Muscle of leg (tissue), 11 donors: ENCODE measurements around the gene P2RY6. TPM values are rescaled to one million over a fixed set of nuclear protein-coding genes. Genes with fewer than 3 reads are reported as not detected.

Experiments used
- DNase-seq: peaks from one replicate; pipeline ENCODE4 v3.0.0; 2013
- H3K27ac ChIP-seq: one replicate; pipeline ENCODE4 v1.5.1; 2013; ENCODE audit warnings: mild to moderate bottlenecking, low read length, control low read depth
- H3K27me3 ChIP-seq: one replicate; pipeline ENCODE4 v1.6.1; 2013; ENCODE audit warnings: low read length; ENCODE audit not compliant: control insufficient read depth, insufficient read depth
- H3K36me3 ChIP-seq: one replicate; pipeline ENCODE4 v1.6.1; 2013; ENCODE audit warnings: low read length; ENCODE audit not compliant: control insufficient read depth, insufficient read depth
- H3K4me1 ChIP-seq: one replicate; pipeline ENCODE4 v1.6.1; 2013; ENCODE audit warnings: low read length; ENCODE audit not compliant: control insufficient read depth, insufficient read depth
- H3K4me3 ChIP-seq: one replicate; pipeline ENCODE4 v1.5.1; 2013; ENCODE audit warnings: low read length, control low read depth
- H3K9me3 ChIP-seq: replicated peaks from 2 replicates; pipeline ENCODE4 v1.6.1; 2013; ENCODE audit warnings: low read depth, low read length; ENCODE audit not compliant: control insufficient read depth
- WGBS: methylation state at CpG from one replicate; pipeline ENCODE4 v1.1.5; 2013; ENCODE audit warnings: missing lambda C conversion rate; ENCODE audit not compliant: insufficient coverage; 5-methylcytosine and 5-hydroxymethylcytosine counted together
- polyA plus RNA-seq, 8 donors: library from polyadenylated mRNA; unstranded; fragments of 120-200 nt; gene quantifications; one replicate each; pipeline versions ENCODE4 v1.2.1 to v1.2.3, GENCODE V29; 2013; ENCODE audit warnings: inconsistent platforms in 1 of 8, low replicate concordance in 1 of 8; ENCODE audit not compliant: insufficient read length in 8 of 8, insufficient read depth in 1 of 8
- total RNA-seq: library from RNA; stranded (reverse); fragments of 120-200 nt; gene quantifications from one replicate; pipeline ENCODE4 v1.2.4, GENCODE V29; 2013

The P2RY6 gene
- total and polyA plus RNA-seq, 9 donors = 0.53 to 1.9 (median 1.5) TPM

GRCh38 chr11:73290536-73290935 is 18.4 kb downstream of the P2RY6 start:
- Histone ChIP-seq H3K4me3 (no peak overlapping the region), H3K9me3 (no peaks in the 10 kb centered on the region), H3K36me3 (no peaks in the 10 kb centered on the region), H3K27ac (no peak overlapping the region), H3K4me1 (peaks cover 36% of the 10 kb centered on the region), H3K27me3 (no peaks in the 10 kb centered on the region)
- no peak for DNase-seq
- WGBS = 90% methylated on average over 4 of the region's 4 CpGs

DNA sequence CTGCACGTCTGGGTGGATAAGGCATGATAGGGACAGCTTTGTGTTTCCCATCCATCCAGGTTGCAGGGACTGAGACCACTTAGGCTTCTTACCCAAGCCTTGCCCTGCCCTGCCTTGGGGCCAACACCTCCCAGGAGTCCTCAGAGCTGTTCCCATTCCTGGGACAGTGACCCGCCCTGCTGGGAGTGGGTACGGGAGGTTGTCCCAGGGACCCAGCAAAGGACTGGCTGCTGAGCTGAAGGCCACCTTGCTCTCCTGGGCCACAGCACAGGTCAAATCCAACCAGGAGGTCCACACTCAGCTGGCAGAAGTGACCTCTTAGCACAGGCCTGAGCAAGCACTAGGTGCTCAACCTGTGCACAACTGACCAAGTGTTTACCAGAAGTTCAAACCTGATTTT is 19.1 kb downstream of the P2RY6 start:
- DNase-seq = no peak
- H3K9me3 ChIP-seq = no peaks in the 10 kb centered on the region
- no peak overlapping the region for H3K4me3 ChIP-seq
- H3K4me1 ChIP-seq = peaks cover 36% of the 10 kb centered on the region
- 93% methylated on average over 2 of the region's 3 CpGs for whole genome bisulfite sequencing
- H3K27ac ChIP-seq = no peak overlapping the region
- no peaks in the 10 kb centered on the region for H3K36me3 ChIP-seq
- no peaks in the 10 kb centered on the region for H3K27me3 ChIP-seq

- Histone ChIP-seq H3K4me3 (no peak overlapping the region), H3K27ac (no peak overlapping the region), H3K36me3 (no peaks in the 10 kb centered on the region), H3K9me3 (no peaks in the 10 kb centered on the region), H3K27me3 (no peaks in the 10 kb centered on the region), H3K4me1 (peaks cover 36% of the 10 kb centered on the region)
- 77% methylated on average over 6 of the region's 12 CpGs for WGBS
- DNase-seq = no peak
Measured at GRCh38 chr11:73291781-73292524, 19.8 kb downstream of the P2RY6 start.

- H3K36me3 ChIP-seq = no peaks in the 10 kb centered on the region
- H3K27me3 ChIP-seq = no peaks in the 10 kb centered on the region
- peak; percentile 82 for DNase-seq
- H3K9me3 ChIP-seq = no peaks in the 10 kb centered on the region
- WGBS = 0% methylated on average over 1 of the region's 5 CpGs
- no peak overlapping the region for H3K27ac ChIP-seq
- peaks cover 33% of the 10 kb centered on the region for H3K4me1 ChIP-seq
- H3K4me3 ChIP-seq = no peak overlapping the region
Measured at GRCh38 chr11:73292525-73292894, 20.4 kb downstream of the P2RY6 start.

GRCh38 chr11:73293356-73293936 is 21.3 kb downstream of the P2RY6 start:
- peaks cover 24% of the 10 kb centered on the region for H3K4me1 ChIP-seq
- H3K36me3 ChIP-seq = no peaks in the 10 kb centered on the region
- no peak overlapping the region for H3K27ac ChIP-seq
- no peaks in the 10 kb centered on the region for H3K9me3 ChIP-seq
- no peaks in the 10 kb centered on the region for H3K27me3 ChIP-seq
- no peak overlapping the region for H3K4me3 ChIP-seq
- no peak for DNase-seq
- 70% methylated on average over 2 of the region's 4 CpGs for WGBS

DNA sequence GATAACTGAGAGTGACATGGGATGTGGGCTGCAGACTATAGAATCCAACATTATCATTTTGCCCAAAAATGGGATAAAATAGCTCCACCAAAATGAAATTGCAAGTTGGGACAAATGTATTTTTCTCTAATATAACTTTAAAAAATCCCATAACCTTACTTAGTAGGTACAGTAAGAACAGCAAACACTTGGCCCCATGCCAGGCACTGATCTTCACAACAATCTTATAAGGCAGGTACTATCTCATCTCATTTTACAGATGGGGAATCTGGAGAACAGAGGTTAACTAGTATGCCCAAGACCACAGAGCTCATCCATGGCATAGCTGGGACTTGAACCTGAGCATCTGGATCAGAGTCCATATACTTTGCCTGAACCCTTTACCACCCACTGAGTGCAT is 22.5 kb downstream of the P2RY6 start:
- Histone ChIP-seq H3K4me1 (peaks cover 12% of the 10 kb centered on the region), H3K27me3 (no peaks in the 10 kb centered on the region), H3K27ac (no peak overlapping the region), H3K9me3 (no peaks in the 10 kb centered on the region), H3K4me3 (no peak overlapping the region), H3K36me3 (no peaks in the 10 kb centered on the region)
- no peak for DNase-seq

- Histone ChIP-seq H3K4me3 (no peak overlapping the region), H3K36me3 (no peaks in the 10 kb centered on the region), H3K27ac (no peak overlapping the region), H3K4me1 (peaks cover 12% of the 10 kb centered on the region), H3K9me3 (no peaks in the 10 kb centered on the region), H3K27me3 (no peaks in the 10 kb centered on the region)
- DNase-seq = no peak
- 33% methylated on average over 11 of the region's 12 CpGs for WGBS
Measured at GRCh38 chr11:73295241-73295995, 23.3 kb downstream of the P2RY6 start.

DNA sequence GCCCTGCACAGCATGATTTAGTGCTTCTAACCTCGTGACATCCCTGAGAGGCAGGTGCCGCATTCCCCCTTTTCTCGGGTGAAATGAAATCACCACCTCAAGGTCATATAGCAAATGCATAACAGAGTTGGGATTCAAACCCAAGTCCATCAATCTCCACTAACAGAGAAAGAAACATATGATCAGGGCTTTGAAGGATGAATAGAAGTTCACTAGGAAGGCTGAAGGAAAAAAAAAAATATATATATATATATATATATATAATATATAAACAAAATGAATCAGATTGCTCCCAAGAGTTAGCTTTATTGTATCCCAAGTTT is 23.8 kb downstream of the P2RY6 start:
- no peak for DNase-seq
- Histone ChIP-seq H3K27me3 (no peaks in the 10 kb centered on the region), H3K9me3 (no peaks in the 10 kb centered on the region), H3K27ac (no peak overlapping the region), H3K36me3 (no peaks in the 10 kb centered on the region), H3K4me1 (peaks cover 15% of the 10 kb centered on the region), H3K4me3 (no peak overlapping the region)
- no CpG with 5 or more reads among the region's 3 CpGs for WGBS

DNA sequence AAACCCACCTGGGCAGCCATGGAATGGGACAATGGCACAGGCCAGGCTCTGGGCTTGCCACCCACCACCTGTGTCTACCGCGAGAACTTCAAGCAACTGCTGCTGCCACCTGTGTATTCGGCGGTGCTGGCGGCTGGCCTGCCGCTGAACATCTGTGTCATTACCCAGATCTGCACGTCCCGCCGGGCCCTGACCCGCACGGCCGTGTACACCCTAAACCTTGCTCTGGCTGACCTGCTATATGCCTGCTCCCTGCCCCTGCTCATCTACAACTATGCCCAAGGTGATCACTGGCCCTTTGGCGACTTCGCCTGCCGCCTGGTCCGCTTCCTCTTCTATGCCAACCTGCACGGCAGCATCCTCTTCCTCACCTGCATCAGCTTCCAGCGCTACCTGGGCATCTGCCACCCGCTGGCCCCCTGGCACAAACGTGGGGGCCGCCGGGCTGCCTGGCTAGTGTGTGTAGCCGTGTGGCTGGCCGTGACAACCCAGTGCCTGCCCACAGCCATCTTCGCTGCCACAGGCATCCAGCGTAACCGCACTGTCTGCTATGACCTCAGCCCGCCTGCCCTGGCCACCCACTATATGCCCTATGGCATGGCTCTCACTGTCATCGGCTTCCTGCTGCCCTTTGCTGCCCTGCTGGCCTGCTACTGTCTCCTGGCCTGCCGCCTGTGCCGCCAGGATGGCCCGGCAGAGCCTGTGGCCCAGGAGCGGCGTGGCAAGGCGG is 24.5 kb downstream of the P2RY6 start:
- no peak overlapping the region for H3K27ac ChIP-seq
- no peaks in the 10 kb centered on the region for H3K27me3 ChIP-seq
- no peaks in the 10 kb centered on the region for H3K36me3 ChIP-seq
- no peak overlapping the region for H3K4me3 ChIP-seq
- H3K4me1 ChIP-seq = peaks cover 15% of the 10 kb centered on the region
- no peaks in the 10 kb centered on the region for H3K9me3 ChIP-seq
- 89% methylated on average over 35 of the region's 35 CpGs for WGBS
- no peak for DNase-seq

DNA sequence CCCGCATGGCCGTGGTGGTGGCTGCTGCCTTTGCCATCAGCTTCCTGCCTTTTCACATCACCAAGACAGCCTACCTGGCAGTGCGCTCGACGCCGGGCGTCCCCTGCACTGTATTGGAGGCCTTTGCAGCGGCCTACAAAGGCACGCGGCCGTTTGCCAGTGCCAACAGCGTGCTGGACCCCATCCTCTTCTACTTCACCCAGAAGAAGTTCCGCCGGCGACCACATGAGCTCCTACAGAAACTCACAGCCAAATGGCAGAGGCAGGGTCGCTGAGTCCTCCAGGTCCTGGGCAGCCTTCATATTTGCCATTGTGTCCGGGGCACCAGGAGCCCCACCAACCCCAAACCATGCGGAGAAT is 25.1 kb downstream of the P2RY6 start:
- DNase-seq = no peak
- no peaks in the 10 kb centered on the region for H3K36me3 ChIP-seq
- 92% methylated on average over 15 of the region's 18 CpGs for WGBS
- H3K4me1 ChIP-seq = peaks cover 12% of the 10 kb centered on the region
- H3K4me3 ChIP-seq = no peak overlapping the region
- no peaks in the 10 kb centered on the region for H3K9me3 ChIP-seq
- no peak overlapping the region for H3K27ac ChIP-seq
- H3K27me3 ChIP-seq = no peaks in the 10 kb centered on the region
